Stimulated activated CD4-positive, alpha-beta T cell treated with anti-CD3 and anti-CD28 coated beads, Interleukin-1b, Interleukin-23, amount 100 ng/mL, for 24 hours (primary cell): ENCODE data around the gene JMJD7.

Source experiments
- DNase-seq, 4 experiments: peaks; one replicate each; pipeline ENCODE4 v3.0.0-alpha.2; 2020; ENCODE audit warnings: low read depth in 4 of 4, low spot score in 1 of 4

JMJD7 gene

DNA sequence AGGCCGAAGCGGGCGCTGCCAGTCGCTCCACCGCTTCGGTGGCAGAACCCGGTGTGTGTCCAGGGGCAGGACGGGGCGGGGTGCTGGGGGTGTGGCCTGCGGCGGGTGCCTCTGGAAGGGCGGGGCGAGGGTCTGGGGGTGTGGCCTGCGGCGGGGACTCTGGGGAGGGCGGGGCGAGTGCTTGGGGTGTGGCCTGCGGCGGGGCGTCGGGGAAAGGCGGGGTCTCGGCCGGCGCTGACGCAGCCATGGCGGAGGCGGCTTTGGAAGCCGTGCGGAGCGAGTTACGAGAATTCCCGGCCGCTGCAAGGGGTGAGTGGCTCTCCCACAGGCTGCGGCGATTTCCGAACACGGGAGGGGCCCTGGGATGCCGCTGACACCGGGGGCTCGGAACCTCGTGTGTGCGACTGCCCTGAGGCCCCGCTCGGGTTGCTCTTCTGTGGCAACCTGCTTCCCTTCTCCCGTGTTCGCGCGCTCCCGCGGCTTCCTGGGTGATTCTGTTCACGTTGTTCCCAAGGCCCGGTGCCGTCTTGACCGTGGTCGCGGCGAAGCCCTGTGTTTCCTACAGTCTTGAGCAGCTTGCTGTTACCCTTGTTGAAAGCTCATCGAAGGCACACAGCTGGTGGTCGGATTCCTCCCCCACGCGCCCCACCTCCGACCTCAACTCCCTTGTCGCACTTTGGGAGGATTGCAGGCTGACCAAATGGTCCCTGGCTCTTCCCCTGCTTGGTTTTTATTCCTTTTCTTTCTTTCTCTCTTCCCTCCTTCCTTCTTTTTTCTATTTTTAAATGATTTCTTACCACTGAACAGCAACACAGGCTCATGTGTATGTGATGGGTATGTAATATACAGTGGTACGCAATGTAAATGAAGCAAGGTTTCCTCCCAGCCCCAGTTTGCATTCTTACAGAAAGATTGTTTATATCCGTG is at the start of gene JMJD7:
Gene JMJD7, plus strand, starts transcription at position 213 of the 927 bp plus-strand sequence. Its CDS starts 33 bp downstream, at position 246.
- peak; percentile 93 to 99 (median 96) for DNase-seq

- no peak for DNase-seq
Observed at GRCh38 chr15:41778521-41778920, 49.4 kb upstream of the JMJD7 start.

- no peak for DNase-seq
Observed at GRCh38 chr15:41779662-41780157, 48.2 kb upstream of the JMJD7 start.

DNA sequence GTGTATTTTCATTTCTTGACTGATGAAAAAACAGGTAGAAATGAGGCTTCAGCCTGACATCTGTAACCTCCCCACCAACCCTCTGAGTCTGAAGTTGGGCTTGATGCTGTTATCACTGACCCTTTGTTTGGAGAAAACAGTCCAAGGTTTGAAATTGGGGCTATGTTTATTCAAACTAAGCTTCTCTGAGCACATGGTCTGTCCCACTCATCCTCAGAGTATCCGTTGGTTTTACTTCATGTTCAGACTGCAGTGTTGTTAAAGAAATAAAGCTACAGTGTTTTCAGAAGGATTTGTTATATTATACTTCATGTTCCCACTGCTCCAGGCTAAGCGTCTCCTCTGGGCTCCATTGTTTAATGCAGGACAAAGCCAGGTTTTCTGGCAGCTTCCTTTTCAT is 47.6 kb upstream of the JMJD7 start:
- no peak for DNase-seq

- no peak for DNase-seq
Observed at GRCh38 chr15:41780727-41781126, 47.2 kb upstream of the JMJD7 start.

DNA sequence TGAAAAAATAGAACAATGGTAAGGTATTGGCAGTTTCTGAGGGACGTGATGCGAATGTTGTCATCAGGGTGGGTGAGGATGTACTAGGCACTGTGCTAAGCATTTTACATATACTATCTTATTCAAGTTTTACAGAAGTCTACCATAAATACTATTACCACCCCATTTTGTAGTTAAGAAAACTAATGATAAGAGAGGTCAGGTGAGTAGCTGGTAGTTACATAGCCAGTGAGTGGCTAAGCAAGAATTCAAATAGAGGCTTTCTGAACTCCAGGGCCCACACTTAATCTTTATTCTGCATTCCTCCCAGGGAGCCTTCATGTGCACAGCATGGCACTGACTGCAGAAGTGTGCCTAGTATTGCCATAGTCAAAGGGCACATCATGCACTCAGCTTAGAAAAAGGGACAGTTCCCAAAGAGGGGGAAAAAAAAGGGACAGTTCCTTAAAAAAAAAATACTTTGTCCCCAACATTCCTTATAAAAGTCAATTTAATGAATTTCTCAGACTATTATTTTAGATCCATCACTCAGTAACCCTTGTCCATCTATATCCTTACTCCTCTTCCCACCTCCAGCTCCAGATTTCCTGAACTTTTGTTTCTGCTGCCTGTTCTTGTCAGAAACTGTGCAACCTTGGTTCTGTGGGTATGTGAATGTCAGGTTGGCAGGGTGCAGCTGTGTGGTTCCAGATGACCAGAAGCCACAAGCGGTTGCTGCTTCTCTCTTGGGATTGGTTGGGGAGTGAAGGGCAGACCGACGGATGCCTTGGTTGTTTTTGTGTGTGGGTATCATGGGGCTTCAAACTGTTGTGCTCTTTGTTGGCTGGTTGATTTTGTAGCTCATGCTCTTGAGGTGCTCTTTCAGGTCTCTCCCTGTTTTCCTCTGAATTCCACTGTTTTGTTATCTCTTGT is 45.3 kb upstream of the JMJD7 start:
- no peak for DNase-seq

DNA sequence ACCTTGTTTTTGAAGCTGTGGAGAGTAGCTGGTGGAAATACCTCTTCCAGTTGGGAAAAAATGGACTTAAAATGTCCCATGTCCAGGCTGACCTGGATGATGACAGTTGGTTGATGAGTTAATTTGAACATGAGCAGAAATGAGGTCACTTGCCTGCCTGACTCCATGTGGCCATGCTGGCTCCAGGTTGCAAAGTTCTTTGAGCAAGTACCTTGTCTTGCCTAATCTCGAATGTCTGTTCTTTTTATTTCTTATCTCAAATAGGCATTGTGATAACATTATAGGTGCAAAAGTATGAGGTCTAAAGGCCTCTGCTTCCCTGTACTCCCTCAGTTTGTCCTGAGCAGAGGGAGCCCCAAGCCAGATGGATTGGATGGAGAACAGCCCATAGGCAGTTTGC is 44.6 kb upstream of the JMJD7 start:
- DNase-seq: no peak

DNA sequence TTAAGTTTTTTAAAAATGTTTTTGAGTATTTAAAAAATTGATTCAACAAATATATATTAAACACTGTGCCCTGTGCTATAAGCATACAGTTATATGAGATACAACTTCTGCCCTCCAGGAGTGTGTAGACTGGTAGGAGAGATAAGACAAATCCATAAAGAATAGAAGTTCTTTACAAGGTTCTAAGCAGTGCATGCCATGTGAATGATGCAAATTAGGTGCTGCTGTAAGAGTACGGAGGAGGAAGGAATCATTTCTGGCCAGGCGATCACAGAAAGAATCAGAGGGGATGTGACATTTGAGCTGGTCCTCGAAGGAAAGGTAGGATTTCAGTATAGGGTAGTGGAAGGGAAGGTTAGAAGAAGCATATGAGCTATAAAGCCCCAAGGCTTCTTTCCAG is 39.6 kb upstream of the JMJD7 start:
- no peak for DNase-seq

GRCh38 chr15:41789236-41789635 is 38.7 kb upstream of the JMJD7 start:
- DNase-seq: no peak

DNA sequence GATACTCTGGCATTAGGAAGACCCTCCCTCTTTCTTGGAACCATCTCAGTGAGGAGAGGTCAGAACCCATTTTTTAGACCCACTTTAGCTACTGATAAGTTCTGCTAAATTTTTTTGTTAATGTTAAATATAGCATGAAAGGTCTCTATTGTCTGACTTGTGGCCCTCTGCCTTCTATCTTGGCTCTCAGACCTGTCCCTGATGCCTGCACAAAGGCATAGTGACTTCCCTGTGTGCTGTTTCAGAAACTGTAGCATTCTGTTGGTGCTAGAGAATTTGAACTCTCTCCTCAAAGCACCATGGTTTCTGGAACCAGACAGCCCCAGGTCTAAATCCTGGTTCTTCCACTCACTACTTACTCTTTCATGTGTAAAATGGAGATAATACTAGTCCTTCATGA is 38.2 kb upstream of the JMJD7 start:
- DNase-seq: no peak

- DNase-seq: no peak
Observed at GRCh38 chr15:41790169-41790568, 37.7 kb upstream of the JMJD7 start.

GRCh38 chr15:41790756-41791546 is 36.9 kb upstream of the JMJD7 start:
- DNase-seq: no peak

- no peak for DNase-seq
Observed at GRCh38 chr15:41791547-41791937, 36.4 kb upstream of the JMJD7 start.

GRCh38 chr15:41792000-41792637 is 35.8 kb upstream of the JMJD7 start:
- no peak for DNase-seq

DNA sequence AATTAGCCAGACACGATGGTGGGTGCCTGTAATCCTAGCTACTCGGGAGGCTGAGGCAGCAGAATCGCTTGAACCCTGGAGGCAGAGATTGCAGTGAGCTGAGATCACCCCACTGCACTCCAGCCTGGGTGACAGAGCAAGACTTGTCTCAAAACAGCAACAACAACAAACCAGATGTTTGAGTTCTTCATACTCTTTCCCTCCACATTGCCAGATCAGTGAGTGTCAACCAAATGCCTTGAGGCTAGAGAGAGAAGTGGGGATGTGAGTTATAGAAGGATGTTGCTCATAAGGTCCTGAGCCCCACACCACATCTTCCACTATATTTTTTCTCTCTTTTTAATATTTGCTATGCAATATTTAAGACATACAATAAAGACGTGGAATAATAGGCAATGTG is 33.8 kb upstream of the JMJD7 start:
- DNase-seq: no peak

DNA sequence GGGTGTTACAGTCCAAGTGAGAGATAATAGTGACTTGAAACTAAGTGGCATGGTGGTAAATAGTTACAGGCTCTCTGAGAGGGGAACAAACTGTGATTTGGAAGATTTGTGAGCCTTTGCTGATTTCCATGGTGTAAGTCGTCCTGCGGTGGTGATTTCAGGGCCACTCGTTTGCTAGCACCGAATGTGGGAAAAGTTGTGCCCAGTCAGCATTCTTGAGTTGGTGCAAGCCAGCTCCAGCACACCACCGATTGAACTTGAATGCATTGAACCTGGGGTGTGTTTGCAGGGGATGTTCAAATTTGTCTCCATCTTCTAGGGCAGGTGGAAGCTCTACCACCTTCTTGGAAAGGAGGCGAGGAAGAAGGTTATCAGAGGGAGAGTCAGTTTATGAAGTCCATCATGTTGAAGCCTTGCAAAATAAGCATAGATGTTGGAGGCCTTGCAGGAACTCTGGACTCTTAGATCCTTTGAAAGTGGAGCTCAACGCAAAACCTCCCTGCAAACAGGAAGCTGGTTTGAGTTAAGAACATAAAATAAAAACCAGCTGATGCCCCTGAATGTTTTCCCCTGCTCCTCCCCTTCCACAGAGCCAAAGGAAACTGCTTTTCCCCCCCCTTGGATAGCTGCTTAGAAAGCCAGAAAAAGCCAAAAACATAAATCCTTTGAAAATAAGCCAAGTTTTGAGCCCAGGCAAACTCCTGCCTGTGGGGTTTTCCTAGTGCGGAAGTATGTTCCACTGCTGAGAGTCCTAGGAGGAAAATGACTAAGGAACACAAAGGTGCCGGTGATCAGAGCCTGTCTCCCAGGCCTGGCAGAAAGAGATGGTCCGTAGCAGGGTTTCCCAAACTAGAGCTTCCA is 31.7 kb upstream of the JMJD7 start:
- DNase-seq: no peak

- no peak for DNase-seq
Observed at GRCh38 chr15:41797201-41797944, 30.5 kb upstream of the JMJD7 start.

GRCh38 chr15:41798607-41799487 is 29.0 kb upstream of the JMJD7 start:
- no peak for DNase-seq
